ENCODE measurements around the gene RGS4.
A peak's percentile ranks its signal among the peaks of the same experiment; 100 is the strongest.

Gene RGS4

GRCh38 chr1:163104385-163105099, 35.4 kb downstream of the RGS4 start:
- DNase-seq = no peak

GRCh38 chr1:163106364-163106987, 37.3 kb downstream of the RGS4 start:
- peak; percentile 6 to 19 for DNase-seq

- DNase-seq = no peak
These were observed 38.5 kb downstream of the RGS4 start for GRCh38 chr1:163107655-163108054.

- DNase-seq = no peak
These were observed 46.7 kb downstream of the RGS4 start for GRCh38 chr1:163115887-163116286.

GRCh38 chr1:163119707-163120106, 50.5 kb downstream of the RGS4 start:
- no peak for DNase-seq

GRCh38 chr1:163120372-163120771, 51.2 kb downstream of the RGS4 start:
- no peak for DNase-seq

GRCh38 chr1:163124812-163125211, 55.7 kb downstream of the RGS4 start:
- DNase-seq = no peak

Data from NCI-H446 (cell line).